ENCODE data around the gene COL28A1.

DNA sequence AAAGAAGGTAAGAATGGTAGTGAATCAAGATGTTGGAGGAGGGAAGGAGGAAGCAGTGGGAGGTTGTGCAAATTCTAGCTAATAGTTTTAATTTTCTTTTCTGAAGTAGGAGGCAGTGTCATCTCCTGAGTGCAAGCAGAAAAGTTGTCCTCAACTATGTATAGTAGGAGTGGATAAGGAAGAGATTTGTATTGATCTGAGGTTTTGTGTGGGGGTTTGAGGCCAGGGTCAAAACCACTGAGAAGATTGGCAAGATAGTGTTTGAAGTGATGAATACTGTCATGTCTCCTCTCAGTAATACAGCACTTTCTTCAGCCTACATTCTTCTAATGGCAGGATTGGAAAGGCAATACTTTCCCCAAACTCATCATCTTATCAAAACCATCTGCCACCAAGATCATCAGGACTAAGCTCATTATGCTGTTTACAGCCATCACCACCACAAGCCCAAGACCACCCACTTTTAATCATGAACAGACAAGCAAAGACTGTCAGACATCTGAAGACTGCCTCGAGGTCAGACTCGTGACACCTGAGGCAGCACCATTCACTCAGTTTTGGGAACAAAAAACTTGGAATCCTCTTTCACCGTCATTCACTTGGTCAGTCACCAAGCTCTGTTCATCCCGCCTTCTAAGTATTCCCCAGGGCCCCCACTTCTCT is 29.5 kb upstream of the COL28A1 start:
- TF ChIP-seq POLR2AphosphoS5 (IDR thresholded peaks at IDR 0.05; ENCODE audit: borderline replicate concordance, low read depth, low read length), result no peak
- no peak for TF ChIP-seq EZH2 (IDR thresholded peaks at IDR 0.05)
- TF ChIP-seq FOXP2 (optimal IDR thresholded peaks at IDR 0.05; ENCODE audit: control extremely low read depth, extremely low read length, insufficient read depth), result no peak

All from SK-N-MC (cell line).